Stimulated activated CD8-positive, alpha-beta memory T cell treated with anti-CD3 and anti-CD28 coated beads, Interleukin-12 subunit alpha, Interleukin-12 subunit beta, amount 100 ng/mL, for 24 hours (primary cell): ENCODE results near the gene IL4I1.

Experiments
- DNase-seq: peaks from one replicate; pipeline ENCODE4 v3.0.0-alpha.2; 2020; ENCODE audit errors: extremely low read depth

IL4I1 gene

GRCh38 chr19:49863935-49864320 lies 32.8 kb downstream of the IL4I1 start:
- no peak for DNase-seq

- DNase-seq = no peak
Observed at GRCh38 chr19:49863254-49863934, 33.3 kb downstream of the IL4I1 start.

DNA sequence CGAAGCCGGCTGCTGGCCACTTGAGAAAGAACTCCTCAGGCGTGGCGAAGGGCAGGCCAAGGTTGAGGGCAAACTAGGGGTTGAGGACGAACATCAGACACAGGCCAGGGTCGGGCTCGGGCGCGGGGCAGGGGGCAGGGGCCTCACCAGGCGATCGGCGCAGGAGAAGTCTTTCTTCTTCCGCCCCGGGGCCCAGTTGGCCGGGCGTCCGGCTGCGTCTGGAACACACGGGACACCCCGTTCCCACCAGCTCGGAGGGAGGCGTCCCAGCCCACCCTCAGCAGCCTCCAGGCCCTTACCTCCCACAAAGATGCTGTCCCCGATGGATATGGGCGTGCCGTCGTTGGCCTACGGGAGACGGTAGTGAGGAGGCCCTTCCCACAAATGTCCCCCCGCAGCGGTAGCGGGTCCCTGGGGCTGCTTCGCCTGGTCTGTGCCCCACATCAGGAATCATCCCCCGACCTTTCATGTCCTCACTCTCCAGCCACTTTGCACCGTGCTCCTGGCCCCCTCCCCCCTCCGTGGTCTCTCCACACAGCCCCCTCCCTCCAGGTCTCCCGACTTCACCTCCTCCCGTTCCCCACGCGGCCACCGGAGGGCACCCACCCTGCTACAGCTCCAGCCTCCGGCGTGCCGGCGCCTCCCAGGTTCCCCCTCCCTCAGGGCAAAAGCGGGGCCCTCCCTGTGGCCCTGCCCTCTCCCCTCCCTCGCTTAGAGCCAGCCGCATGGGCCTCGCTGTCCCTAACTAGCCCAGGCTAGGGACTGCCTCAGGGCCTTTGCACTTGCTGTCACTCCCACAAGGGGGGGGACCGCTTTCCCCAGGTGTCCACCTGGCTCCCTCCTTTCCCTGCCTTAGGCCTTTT lies 34.1 kb downstream of the IL4I1 start:
- no peak for DNase-seq

GRCh38 chr19:49861541-49862378 lies 34.9 kb downstream of the IL4I1 start:
- no peak for DNase-seq

DNA sequence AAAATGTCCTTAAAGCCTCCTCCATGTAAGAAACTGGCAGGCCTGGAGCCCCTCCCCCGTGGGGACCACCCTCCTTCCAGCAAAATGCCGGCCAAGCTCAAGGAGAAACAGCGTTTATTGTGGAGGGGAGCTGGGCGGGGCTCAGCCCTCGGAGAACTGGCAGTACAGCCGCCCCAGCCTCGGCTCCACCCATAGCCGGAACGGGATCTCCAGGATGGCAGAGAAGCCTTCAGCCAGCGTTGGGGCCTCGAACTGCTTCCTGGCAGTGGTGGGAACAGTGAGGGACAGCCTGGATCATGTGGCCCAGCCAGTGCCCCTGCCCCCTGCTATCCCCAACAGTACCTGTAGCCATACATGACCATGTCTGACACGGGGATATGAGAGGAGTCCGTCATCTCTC lies 35.6 kb downstream of the IL4I1 start:
- DNase-seq = no peak

- no peak for DNase-seq
Observed at GRCh38 chr19:49860336-49861102, 36.2 kb downstream of the IL4I1 start.

GRCh38 chr19:49859682-49860335 lies 36.9 kb downstream of the IL4I1 start:
- DNase-seq = no peak

DNA sequence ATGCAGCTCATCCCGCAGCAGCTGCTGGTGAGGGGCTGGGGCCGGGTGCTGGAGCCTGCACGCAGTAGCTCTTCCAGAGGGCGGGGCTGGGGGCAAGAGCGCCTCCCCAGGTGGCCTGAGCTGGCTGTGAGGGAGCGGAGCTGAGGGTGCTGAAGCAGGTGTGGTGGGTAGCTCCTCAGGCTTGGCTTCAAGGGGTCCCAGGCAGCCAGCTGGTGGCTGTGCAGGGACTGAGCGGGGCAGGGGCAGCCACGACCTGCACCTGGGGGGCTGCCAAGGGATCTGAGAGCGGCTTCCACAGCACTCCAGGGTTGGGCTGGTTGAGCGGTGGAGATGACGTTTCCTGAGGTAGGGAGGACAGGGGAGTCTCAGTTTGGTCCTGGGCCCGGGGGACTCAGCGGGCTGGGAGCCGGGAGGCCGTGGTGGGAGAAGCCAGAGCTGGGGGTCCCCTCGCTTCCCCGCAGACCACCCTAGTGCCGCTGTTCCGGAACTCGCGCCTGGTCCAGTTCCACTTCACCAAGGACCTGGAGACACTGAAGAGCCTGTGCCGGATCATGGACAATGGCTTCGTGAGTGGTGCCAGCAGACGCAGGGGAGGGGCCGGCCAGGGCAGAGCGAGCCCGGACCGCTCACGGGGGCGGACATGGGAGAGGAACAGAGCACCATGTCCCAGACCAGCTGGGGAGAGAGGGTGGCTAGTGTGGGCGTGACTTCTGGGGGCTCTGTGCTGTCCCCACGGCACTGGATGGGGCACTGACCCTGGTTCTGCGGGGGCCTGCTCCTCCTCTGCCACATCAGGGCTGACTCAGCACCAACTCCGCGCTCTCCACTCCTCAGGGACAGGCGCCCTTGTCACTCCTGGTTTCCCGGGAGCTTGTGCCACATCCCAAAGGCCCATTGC lies 38.4 kb downstream of the IL4I1 start:
- DNase-seq = no peak

- DNase-seq = no peak
Observed at GRCh38 chr19:49857838-49858087, 38.9 kb downstream of the IL4I1 start.

DNA sequence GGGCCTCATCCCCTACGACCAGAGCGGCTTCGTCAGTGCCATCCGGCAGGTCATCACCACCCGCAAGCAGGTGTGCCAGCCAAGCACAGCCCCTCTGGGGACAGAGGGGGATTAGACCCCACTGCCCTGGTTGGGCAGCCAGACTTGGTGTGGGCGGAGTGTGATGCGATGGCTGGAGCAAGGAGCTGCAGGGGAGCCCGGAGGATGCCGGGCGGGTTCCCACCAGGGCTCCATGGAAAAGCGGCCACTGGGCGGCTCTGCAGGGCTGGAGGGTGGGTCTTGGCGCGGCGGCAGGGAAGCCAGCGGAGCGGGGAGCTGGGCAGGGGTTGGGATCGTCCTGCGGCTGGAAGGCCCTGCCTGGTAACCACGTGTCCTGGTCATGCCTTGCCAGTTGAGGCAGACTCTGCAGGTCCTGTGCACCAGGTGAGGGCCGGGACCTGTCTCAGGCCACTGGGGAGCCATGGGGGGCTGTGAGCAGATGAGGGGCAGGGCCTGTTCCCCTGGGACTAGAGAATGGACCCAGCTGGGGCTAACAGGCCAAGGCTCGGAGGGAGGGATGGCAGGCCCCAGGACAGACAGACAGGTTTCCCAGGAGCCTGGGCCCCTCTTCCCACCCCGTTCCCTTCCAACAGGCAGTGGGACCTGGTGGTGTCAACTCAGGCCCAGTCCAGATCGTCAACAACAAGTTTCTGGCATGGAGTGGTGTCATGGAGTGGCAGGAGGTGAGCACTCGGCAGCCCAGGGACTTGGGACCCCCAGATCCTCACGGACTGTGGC lies 39.4 kb downstream of the IL4I1 start:
- DNase-seq = no peak

DNA sequence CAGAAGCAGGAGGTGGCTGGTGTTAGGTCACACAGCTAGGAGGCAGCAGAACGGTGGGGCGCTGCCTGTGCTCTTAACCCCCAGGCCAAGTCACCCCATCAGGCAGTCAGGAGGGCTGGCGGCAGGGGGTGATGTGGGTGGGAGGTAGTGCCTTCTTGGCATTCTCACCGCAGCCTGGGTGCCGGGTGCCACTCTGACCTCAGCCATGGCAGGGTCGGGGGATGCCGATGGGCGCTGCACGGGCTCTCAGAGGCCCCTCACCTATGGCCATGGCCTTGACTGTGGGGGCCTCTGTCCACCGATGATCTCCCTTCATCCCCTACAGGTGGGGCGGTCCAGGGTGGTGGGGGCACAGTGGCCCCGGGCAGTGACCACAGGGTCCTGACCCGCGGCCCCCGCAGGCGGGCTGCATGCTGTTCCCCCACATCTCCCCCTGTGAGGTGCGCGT lies 40.1 kb downstream of the IL4I1 start:
- no peak for DNase-seq

- DNase-seq = no peak
Observed at GRCh38 chr19:49855676-49856573, 40.8 kb downstream of the IL4I1 start.

- DNase-seq = no peak
Observed at GRCh38 chr19:49855277-49855675, 41.4 kb downstream of the IL4I1 start.

GRCh38 chr19:49854378-49855263 lies 42.1 kb downstream of the IL4I1 start:
- no peak for DNase-seq

DNA sequence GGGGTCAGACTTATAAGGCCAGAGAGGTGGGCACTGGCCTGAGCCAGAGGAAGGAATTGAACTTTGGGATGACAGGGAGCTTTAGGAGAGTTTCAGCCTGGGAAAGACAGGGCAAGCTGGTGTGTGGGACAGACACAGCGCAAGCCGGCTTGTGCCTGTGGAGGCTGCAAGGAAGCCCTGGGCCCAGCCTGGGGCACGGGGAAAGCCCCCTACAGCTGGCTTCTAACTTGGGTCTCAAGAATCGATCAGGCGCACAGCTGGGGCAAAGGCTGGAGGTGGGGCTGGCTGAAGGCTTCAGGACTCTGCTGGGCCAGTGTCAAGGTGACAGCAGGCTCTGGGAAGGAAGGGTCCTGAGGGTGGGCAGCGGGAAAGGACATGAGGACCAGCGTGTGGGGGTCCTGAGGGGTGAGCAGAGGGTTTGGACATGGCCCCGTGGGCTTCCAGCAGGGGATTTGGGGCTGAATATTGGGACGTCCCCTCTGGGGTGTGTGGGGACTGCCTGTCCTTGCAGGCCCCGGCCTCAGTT lies 42.8 kb downstream of the IL4I1 start:
- DNase-seq = no peak

DNA sequence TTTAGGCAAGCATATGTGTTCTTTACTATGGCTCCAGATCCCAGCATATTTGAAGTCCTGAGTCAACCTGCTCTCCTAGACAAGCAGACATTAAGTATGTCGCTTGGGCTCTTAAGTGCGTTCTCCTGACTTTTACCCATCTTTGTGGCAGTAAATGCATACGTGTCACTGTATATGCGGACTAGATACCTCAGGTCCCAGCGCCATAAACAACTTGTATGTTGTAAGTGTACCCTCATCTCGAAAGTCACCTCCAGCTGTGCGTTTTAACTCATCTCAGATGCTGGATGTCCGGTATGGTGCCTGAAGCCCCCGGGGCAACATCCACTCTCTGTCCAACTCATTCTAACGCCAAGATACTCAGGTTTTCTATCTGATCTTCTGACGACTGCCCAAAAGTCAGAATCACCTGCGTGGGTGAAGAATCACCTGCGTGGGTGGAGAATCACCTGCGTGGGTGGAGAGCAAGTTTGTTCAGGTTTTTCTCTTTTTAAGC lies 44.0 kb downstream of the IL4I1 start:
- DNase-seq = no peak
